ENCODE data around the gene PDXDC1.
"Not testable (repeated sequence)": the region's sequence is repeated elsewhere in the genome, so short reads cannot be mapped to it uniquely, and the experiment has no call there.

Gene PDXDC1

DNA sequence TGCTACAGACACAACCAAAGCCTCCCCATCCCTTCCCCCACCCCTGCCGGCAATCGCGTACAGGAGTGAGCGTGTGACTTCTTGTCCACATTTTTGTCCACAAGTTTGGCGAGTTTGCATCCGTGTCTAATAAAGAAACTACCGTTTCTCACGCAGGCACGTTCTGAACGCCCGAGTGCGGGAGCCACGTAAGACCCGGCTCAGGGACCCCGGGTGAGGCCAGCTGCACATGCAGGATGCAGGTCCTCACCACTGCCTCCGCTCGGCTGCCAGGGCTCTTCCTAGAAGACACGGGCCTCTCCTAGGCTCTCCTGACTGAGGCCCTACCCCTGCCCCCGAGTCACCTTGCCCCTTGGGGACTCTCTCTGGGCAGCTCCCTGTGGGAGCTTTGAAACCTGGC is 174.0 kb downstream of the PDXDC1 start:
- in situ Hi-C loops (cut with MboI; ENCODE audit: low sequenced_read_pairs) = not testable (repeated sequence)

DNA sequence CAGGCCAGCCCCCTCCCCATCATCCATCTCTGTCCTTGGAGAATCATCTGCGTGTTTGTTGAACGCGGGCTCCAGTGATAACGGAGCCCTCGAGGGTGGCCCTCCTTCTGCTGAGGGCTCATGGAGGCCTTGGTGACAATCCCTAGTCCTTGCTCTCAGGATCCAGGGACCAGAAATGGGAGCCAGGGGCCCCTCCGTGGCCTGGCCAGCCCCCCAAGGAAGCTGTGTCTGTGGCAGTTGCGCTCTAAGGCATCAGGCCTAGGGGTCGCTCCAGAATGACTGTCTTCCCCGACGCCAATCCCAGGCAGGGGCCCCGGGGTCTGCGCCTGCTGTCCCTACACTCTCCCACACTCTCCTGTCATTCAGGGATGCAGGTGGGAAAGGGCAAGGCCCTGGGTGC is 174.4 kb downstream of the PDXDC1 start:
- in situ Hi-C loops (cut with MboI; ENCODE audit: low sequenced_read_pairs) = not testable (repeated sequence)

DNA sequence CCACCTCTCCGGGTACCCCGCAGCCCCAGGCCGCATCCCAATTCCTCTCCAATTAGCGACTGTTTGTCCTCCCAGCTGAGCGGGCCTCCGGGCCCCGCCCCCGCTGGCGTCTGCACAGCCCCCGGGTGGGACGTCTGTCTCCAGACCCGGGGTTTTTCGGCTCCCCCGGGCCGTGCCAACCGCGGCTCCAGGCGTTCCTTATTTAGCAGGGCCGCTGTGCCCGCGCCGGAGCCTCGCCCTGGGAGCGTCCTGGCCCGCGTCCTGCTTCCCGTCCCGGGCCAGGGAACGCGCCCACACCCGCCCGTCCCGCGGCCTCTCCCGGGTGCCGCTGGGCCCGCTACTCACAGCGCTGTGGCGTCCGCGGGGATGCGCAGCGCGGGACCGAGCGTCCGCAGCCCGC is 179.2 kb downstream of the PDXDC1 start:
- in situ Hi-C loops (cut with MboI; ENCODE audit: low sequenced_read_pairs) = not testable (repeated sequence)

DNA sequence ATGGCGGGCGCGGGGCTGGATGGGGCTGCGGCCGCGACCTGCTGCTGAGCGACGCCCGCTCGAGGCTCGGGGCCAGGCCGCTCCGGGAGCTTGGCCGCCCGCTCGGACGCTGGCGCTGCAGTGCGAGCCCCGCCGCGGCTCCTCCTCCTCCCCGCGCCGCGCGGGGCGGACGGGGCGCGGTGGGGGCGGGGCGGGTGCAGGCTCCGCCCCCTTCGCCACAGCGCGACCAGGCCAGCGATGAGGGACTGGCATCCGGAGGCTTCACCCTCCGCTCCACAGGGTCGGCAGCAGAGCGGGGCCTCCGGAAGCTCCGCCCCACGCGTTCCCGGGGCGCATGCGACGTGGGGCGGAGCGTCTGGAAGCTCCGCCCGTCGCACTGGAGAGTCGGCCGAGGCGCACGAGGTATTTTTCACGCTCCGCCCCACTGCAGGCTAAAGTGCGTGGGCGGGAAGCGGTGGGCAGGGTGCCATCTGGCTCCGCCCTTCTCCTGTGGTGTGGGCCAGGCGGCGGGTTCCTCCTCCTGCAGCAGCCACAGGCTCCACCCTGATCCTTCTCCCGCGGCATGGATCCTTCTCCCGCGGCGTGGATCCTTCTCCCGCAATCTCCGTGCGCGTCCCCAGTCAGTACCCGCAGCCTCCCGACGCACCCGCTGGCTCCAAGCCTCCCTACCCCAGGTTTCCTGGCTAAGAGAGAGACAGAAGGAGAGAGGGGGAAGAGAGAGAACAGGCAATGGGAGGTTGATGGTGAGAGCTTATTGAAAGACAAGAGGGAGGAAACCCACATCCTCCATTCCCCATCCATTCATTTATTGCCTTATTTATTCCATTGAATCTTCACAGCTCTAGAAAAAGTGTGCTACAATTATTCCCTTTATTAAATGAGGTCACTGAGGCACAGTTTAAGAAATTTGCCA is 180.1 kb downstream of the PDXDC1 start:
- in situ Hi-C loops (cut with MboI; ENCODE audit: low sequenced_read_pairs) = not testable (repeated sequence)

DNA sequence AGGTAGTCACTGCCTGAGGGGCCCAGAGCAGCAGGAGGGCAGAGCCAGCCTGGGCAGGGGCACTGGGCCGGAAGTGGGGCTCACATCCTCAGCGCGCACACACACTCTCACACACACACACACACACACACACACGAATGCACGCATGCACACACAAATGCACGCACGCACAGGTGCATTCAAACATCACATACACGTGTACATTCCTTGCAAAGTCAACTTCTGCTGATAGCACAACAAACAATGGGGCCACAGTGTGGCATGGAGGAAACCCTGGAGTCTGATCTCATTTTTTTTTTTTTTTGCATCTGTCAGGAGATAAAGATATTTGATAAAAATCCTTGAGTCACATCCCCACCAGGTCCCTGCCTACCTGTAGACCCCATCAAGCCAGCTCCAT is 182.8 kb downstream of the PDXDC1 start:
- in situ Hi-C loops (cut with MboI; ENCODE audit: low sequenced_read_pairs) = not testable (repeated sequence)

DNA sequence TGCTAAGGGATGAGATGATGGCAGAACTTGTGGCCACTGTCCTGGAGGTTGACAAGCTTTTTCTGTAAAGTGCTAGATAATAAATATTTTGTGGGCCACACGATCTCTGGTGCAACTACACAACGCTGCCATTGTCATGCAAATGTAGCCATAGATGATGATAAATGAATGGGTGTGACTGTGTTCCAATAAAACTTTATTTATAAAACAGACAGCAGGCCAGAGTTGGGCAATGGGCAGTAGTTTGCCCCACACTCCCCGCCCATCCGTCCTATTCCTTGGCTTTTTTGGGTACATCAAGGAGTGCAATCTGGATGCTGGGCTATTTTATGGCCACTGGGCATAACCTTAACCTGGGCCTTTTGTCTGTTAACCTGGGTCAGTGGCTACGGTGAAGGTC is 184.8 kb downstream of the PDXDC1 start:
- in situ Hi-C loops (cut with MboI; ENCODE audit: low sequenced_read_pairs) = not testable (repeated sequence)

DNA sequence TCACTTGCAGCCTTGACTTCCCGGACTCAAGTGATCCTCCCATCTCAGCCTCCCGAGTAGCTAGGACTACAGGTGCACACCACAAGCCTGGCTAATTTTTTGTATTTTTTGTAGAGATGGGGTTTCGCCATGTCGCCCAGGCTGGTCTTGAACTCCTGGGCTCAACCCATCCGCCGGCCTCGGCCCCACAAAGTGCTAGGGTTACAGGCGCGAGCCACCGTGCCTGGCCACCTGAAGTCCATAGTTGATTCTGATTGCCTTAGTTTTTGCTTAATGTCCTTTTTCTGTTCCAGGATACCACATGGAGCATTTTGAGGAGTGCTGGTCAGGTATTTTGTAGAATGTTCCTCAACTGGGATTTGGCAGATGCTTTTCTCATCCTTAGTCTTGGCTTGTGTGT is 185.7 kb downstream of the PDXDC1 start:
- in situ Hi-C loops (cut with MboI; ENCODE audit: low sequenced_read_pairs) = not testable (repeated sequence)

DNA sequence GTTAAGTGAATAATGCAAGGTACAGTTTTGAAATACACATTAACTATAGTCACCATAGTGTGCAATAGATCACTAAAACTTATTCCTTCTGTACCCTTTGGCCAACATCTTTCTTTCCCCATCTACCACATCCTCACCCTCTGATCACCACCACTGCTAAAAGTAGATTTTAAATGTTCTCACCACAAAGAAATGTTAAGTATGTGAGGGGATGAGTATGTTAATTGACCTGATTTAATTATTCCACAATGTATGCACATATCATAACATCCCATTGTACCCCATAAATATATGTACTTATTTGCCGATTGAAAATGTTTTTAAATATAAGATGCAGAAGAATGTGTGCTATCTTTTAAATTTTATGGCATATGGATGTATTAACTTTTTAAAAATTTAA is 188.2 kb downstream of the PDXDC1 start:
- in situ Hi-C loops (cut with MboI; ENCODE audit: low sequenced_read_pairs) = not testable (repeated sequence)

DNA sequence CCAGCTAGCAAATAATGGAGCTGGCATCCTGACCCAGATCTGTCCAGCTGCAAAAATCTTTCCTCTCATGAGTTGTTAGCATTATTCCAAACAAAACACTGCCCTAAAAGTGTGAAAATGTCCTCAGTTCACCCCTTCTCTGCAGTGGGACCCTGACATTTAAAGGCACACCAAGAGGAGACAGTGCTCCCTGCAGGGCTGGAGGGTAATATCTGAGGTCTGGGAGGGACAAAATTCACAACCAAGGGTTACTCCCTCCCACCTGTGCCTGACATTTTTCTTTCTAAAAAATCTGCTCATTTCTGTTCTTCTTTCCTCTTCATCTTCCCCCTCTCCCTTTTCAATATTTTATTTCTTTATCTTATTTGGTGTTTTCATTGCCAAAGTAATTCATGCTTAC is 191.4 kb downstream of the PDXDC1 start:
- in situ Hi-C loops (cut with MboI; ENCODE audit: low sequenced_read_pairs) = not testable (repeated sequence)

DNA sequence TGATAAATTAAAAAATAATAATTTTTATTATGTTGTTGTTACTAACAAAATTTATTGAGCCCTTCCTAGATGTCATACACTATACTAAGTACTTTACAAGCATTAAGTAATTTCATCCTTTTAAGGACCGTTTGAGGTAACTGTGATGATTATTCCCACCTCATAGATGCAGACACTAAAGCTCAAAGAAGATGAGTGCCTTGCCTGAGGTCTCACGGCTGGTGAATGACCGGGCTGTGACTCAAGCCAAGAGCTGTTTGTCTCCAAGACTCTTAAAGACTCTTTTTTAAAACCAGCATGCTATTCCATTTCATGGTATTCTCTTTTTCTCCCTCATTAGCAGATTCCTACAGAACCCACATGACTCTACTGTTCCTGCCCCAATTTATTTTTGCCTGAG is 193.5 kb downstream of the PDXDC1 start:
- in situ Hi-C loops (cut with MboI; ENCODE audit: low sequenced_read_pairs) = not testable (repeated sequence)

DNA sequence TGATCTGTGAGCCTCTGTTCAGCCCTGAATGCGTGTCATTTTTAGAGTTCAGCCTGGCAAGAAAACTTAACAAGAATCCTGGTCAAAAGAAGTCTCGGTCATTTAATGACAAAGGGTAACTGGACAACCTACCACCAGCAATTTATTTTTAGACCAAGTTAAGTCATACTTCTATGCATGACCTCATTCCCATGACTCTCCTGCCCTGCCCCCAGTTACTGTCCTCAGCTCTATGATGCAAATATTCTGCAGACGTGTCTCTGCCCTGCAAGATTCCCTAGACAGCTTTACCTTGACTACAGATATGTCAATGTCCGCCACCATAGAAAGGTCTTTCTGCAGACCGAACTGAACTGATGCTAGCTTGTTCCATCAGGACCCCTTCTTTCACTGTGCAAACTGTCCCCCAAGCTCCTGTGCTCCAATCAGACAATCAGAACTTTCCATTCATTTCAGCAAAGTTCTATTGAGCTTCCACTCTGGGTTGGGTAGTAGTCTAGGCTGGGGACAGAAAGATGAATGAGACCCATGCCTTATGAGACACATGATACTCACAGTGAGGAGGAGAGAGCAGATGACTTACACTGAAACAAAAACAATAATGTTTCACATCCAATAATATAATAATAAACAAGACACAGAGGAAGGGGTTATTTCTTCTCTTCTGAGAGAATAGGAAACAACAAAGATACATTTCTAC is 194.3 kb downstream of the PDXDC1 start:
- in situ Hi-C loops (cut with MboI; ENCODE audit: low sequenced_read_pairs) = not testable (repeated sequence)

DNA sequence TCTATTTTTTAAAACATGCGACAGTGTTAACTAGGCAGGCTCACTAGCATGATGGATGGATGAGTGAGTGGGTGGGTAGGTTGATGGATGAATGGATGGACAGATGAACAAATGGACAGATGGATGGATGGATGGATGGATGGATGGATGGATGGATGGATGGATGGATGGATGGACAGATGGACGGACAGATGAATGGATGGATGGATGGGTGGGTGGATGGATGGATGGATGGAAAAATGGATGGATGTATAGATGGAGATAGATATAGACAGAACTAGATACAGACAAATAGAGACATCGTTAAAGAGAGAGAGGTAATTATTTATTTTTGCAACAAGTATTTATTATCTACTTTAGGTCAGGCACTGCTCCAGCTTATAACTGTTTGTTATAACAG is 205.1 kb downstream of the PDXDC1 start:
- in situ Hi-C loops (cut with MboI; ENCODE audit: low sequenced_read_pairs) = not testable (repeated sequence)

DNA sequence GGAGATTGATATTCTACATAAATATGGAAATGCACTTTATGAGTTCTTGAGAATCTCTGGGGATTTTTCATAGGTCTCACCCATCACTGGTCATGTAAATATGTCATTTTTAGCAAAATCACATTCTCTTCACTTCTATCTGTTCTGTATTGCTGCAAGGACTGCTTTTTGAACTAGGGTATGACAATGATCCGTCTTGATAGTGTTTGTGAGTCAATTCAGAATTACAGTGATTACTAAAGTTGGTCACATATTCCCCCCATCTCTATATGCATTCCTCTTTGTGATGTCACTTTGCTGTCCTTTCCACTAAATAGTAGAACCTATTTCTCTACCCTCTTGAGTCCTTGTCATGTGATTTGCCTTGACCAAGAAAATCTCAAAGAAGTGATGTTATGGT is 206.1 kb downstream of the PDXDC1 start:
- in situ Hi-C loops (cut with MboI; ENCODE audit: low sequenced_read_pairs) = not testable (repeated sequence)

DNA sequence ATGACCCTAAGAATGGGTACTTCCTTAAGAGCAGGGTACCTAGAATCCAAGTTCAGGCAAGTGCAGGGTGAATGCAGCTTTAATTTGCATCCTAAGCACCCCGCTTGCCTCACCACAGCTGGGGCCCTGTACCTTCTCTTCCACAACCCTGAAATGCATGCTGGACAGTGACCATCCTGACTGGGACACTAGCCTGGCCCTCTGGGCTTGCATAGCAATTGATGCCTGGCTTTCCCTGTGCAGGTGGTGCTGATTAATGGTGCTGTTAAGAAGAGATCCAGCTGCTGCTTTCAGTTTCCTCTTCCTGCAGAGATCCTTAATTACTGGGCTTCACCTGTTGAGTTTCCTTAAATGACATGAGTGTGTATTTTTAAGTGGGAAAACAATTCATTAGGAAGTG is 209.2 kb downstream of the PDXDC1 start:
- in situ Hi-C loops (cut with MboI; ENCODE audit: low sequenced_read_pairs) = not testable (repeated sequence)

Data from HL-60/S4 treated with phorbol 12-myristate 13-acetate at 8.2 ng/mL for 4 days and 3 days (cell line).